Caco-2 (cell line): Measurements from ENCODE around the gene OVOL3. TPM values are rescaled to one million over a fixed set of nuclear protein-coding genes. Genes with fewer than 3 reads are reported as not detected.

Experiments used
- BruUV-seq: library from RNA; stranded (reverse); fragments of 400-500 nt; replicated peaks from 2 replicates; lab custom pipeline; 2021; lab: Mats Ljungman, UMichigan
- CTCF ChIA-PET: fragments of 300-600 bp; sonication (Branson Sonifier 250); formaldehyde crosslinking; loops from one replicate; lab custom pipeline; 2022; ENCODE audit warnings: antibody characterized with exemption; lab: Charles Lee
- POLR2A ChIA-PET: fragments of 300-600 bp; sonication (Branson Sonifier 250); formaldehyde crosslinking; loops from one replicate; lab custom pipeline; 2022; ENCODE audit warnings: antibody characterized with exemption; lab: Charles Lee
- DNase-seq, 2 experiments: peaks; one replicate each; pipeline versions ENCODE4 v3.0.0 to v3.0.0-alpha.2; 2020 to 2022
- H3K27me3 ChIP-seq: replicated peaks from 2 replicates; pipeline ENCODE4 v1.6.0; 2011; ENCODE audit warnings: low read length; ENCODE audit not compliant: control insufficient read depth, insufficient read depth
- H3K36me3 ChIP-seq: 2 replicates; pipeline ENCODE4 v1.5.1; 2011; ENCODE audit warnings: low read length; ENCODE audit not compliant: control insufficient read depth, insufficient read depth
- H3K4me1 ChIP-seq: fragments of 250-450 bp; sonication (Bioruptor Pico); 2 replicates; pipeline ENCODE4 v1.5.1; 2020; ENCODE audit warnings: mild to moderate bottlenecking
- H3K4me3 ChIP-seq: 2 replicates; pipeline ENCODE4 v1.5.1; 2011; ENCODE audit warnings: low read depth, mild to moderate bottlenecking, control low read depth, low read length
- H3K9me3 ChIP-seq: fragments of 250-450 bp; sonication (Bioruptor Pico); 2 replicates; pipeline ENCODE4 v1.5.1; 2020; ENCODE audit warnings: mild to moderate bottlenecking, moderate library complexity
- H3K27ac Mint-ChIP-seq: one replicate; pipeline ENCODE4 v1.8.0; 2022; ENCODE audit warnings: mixed read lengths; ENCODE audit not compliant: unreplicated experiment
- H3K27me3 Mint-ChIP-seq: one replicate; pipeline ENCODE4 v1.8.0; 2022; ENCODE audit warnings: mixed read lengths; ENCODE audit not compliant: insufficient read depth, unreplicated experiment
- H3K36me3 Mint-ChIP-seq: one replicate; pipeline ENCODE4 v1.8.0; 2022; ENCODE audit warnings: mild to moderate bottlenecking, mixed read lengths; ENCODE audit not compliant: insufficient read depth, unreplicated experiment
- H3K4me1 Mint-ChIP-seq: one replicate; pipeline ENCODE4 v1.8.0; 2022; ENCODE audit warnings: low read depth, mixed read lengths; ENCODE audit not compliant: unreplicated experiment
- H3K4me3 Mint-ChIP-seq: one replicate; pipeline ENCODE4 v1.8.0; 2022; ENCODE audit warnings: mild to moderate bottlenecking, moderate library complexity, mixed read lengths; ENCODE audit not compliant: unreplicated experiment
- H3K9me3 Mint-ChIP-seq: one replicate; pipeline ENCODE4 v1.8.0; 2022; ENCODE audit warnings: mixed read lengths; ENCODE audit not compliant: unreplicated experiment
- intact Hi-C: fragments of 100-400 bp; cut with micrococcal nuclease; formaldehyde crosslinking; loops from one replicate; pipeline ENCODE4 v1.10.0; 2022; ENCODE audit not compliant: unreplicated experiment
- total RNA-seq: library from RNA; stranded (reverse); gene quantifications from 2 replicates; pipeline ENCODE4 v1.2.3, GENCODE V29; 2022
- TF ChIP-seq, protein P1 (sequence below), 2 experiments: fragments of 200-600 bp in 1 of 2; IDR thresholded peaks; 1 replicate in 1 of 2; 2 replicates in 1 of 2; pipeline versions ENCODE4 v1.5.1 to v1.8.0; 2011 to 2022; ENCODE audit warnings: antibody characterized with exemption in 1 of 2, control low read depth in 1 of 2, inconsistent platforms in 1 of 2, low read depth in 1 of 2, low read length in 1 of 2, mild to moderate bottlenecking in 1 of 2, moderate library complexity in 1 of 2; ENCODE audit not compliant: insufficient read depth in 1 of 2, severe bottlenecking in 1 of 2, unreplicated experiment in 1 of 2

OVOL3 gene
- total RNA-seq, 1 experiment from 2014 or later: not detected

GRCh38 chr19:36150586-36150985 lies 39.6 kb downstream of the OVOL3 start:
- Mint-ChIP-seq H3K27me3 (no peaks in the 10 kb centered on the region), H3K9me3 (no peaks in the 10 kb centered on the region), H3K27ac (no peak overlapping the region), H3K4me1 (peaks cover 3% of the 10 kb centered on the region), H3K36me3 (peaks cover 73% of the 10 kb centered on the region), H3K4me3 (no peak overlapping the region)
- BruUV-seq: no TSS peak
- DNase-seq: no peak
- H3K27me3 ChIP-seq: no peaks in the 10 kb centered on the region
- ChIA-PET CTCF (interaction anchor here (0.6 to 1.3 kb wide), 2 partner anchors 19 to 330 kb away, joined by 3 to 4 read pairs; no protein-coding TSS in a partner anchor), POLR2A (no interaction called here)
- no peaks in the 10 kb centered on the region for H3K4me1 ChIP-seq
- H3K9me3 ChIP-seq: no peaks in the 10 kb centered on the region
- intact Hi-C loops: no loop called here
- TF ChIP-seq, protein P1, sequence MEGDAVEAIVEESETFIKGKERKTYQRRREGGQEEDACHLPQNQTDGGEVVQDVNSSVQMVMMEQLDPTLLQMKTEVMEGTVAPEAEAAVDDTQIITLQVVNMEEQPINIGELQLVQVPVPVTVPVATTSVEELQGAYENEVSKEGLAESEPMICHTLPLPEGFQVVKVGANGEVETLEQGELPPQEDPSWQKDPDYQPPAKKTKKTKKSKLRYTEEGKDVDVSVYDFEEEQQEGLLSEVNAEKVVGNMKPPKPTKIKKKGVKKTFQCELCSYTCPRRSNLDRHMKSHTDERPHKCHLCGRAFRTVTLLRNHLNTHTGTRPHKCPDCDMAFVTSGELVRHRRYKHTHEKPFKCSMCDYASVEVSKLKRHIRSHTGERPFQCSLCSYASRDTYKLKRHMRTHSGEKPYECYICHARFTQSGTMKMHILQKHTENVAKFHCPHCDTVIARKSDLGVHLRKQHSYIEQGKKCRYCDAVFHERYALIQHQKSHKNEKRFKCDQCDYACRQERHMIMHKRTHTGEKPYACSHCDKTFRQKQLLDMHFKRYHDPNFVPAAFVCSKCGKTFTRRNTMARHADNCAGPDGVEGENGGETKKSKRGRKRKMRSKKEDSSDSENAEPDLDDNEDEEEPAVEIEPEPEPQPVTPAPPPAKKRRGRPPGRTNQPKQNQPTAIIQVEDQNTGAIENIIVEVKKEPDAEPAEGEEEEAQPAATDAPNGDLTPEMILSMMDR (IDR thresholded peaks at IDR 0.05; ENCODE audit: insufficient read depth in 1 of 2, low read depth in 1 of 2, low read length in 1 of 2, severe bottlenecking in 1 of 2, unreplicated experiment in 1 of 2): no peak
- peaks cover 6% of the 10 kb centered on the region for H3K36me3 ChIP-seq
- H3K4me3 ChIP-seq: no peak overlapping the region

DNA sequence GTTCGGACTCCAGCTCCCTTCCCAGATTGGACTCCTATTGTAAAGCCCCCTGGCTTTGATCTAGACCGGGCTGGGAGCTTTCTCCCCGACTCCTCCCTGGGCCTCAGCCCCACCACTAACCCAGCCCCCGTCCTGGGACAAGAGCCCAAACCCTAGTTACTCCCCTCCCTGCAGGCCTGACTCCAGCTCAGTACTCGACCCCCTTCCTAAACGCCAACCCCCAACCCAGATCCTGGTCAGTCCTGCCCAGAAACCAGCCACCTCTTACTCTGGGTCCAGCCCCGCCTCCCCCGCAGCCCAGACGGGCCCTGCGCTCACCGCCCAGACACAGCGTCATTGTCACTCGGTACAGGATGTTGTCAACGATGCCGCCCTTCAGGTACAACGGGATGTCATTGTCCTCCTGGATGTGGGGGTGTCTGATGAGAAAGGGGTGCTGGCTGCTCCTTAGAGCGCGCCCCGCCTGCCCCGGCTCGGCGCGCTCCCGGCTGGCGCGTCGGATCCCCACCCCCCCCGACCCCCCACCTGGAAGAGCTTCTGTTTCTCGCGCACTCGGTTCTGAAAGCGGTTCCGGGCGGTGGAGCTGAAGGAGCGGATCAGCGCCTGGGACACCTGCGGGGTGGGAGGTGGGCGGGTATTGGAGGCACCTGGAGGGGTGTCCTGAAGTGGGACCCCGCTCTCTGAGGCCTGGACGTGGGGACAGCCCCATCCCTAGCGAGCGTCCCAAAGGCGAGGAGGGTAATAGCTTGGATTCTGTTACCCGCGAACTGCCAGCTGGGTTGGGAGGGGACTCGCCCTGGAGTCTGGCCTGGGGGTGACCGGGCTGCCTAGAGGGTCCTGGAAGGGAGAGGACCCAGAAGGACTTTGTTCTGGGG lies 40.4 kb downstream of the OVOL3 start:
- Mint-ChIP-seq H3K27ac (no peak overlapping the region), H3K4me3 (no peak overlapping the region), H3K27me3 (no peaks in the 10 kb centered on the region), H3K4me1 (peaks cover 10% of the 10 kb centered on the region), H3K9me3 (no peaks in the 10 kb centered on the region), H3K36me3 (peaks cover 70% of the 10 kb centered on the region)
- DNase-seq: no peak
- TF ChIP-seq, protein P1 (IDR thresholded peaks at IDR 0.05; ENCODE audit: insufficient read depth in 1 of 2, low read depth in 1 of 2, low read length in 1 of 2, severe bottlenecking in 1 of 2, unreplicated experiment in 1 of 2): no peak
- intact Hi-C loops: no loop called here
- no peaks in the 10 kb centered on the region for H3K4me1 ChIP-seq
- H3K9me3 ChIP-seq: no peaks in the 10 kb centered on the region
- no peak overlapping the region for H3K4me3 ChIP-seq
- no TSS peak for BruUV-seq
- no peaks in the 10 kb centered on the region for H3K27me3 ChIP-seq
- CTCF ChIA-PET: interaction anchor here (0.6 to 1.3 kb wide), 3 partner anchors 18 to 331 kb away, joined by 3 to 4 read pairs (median 3); no protein-coding TSS in a partner anchor
- peaks cover 3% of the 10 kb centered on the region for H3K36me3 ChIP-seq
- POLR2A ChIA-PET: no interaction called here

DNA sequence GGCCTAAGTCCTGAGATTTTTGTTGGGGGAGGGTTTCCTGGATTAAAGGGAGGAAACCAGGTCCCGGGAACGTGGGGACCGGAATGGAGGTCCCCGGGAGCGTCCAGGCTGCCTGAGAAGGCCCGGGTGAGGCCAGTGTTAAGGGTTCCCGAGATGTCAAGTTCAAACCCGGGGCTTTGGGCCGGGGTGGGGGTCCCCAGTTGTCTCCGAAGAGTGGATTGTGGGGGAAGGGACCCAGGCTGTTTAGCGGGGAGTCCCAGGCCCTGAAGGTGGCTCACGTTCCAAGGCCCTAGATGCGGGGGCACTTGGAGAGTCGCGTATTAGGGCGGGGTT lies 41.0 kb downstream of the OVOL3 start:
- CTCF ChIA-PET: interaction anchor here (0.6 to 1.3 kb wide), 2 partner anchors 17 to 97 kb away, joined by 3 read pairs; no protein-coding TSS in a partner anchor
- POLR2A ChIA-PET: no interaction called here
- H3K4me1 ChIP-seq: no peaks in the 10 kb centered on the region

More for the DNA sequence above, 41.0 kb downstream of the OVOL3 start:
- H3K9me3 ChIP-seq: no peaks in the 10 kb centered on the region
- TF ChIP-seq, protein P1 (IDR thresholded peaks at IDR 0.05; ENCODE audit: insufficient read depth in 1 of 2, low read depth in 1 of 2, low read length in 1 of 2, severe bottlenecking in 1 of 2, unreplicated experiment in 1 of 2): no peak
- no peaks in the 10 kb centered on the region for H3K27me3 ChIP-seq
- Mint-ChIP-seq H3K9me3 (no peaks in the 10 kb centered on the region), H3K4me1 (peaks cover 10% of the 10 kb centered on the region), H3K4me3 (no peak overlapping the region), H3K36me3 (peaks cover 64% of the 10 kb centered on the region), H3K27ac (no peak overlapping the region), H3K27me3 (no peaks in the 10 kb centered on the region)
- intact Hi-C loops: no loop called here
- BruUV-seq: no TSS peak
- H3K36me3 ChIP-seq: peaks cover 3% of the 10 kb centered on the region
- H3K4me3 ChIP-seq: no peak overlapping the region
- no peak for DNase-seq
